ENCODE measurements around the gene GDF10. TPM values are rescaled to one million over a fixed set of nuclear protein-coding genes. Genes with fewer than 3 reads are reported as not detected.

Gene GDF10
- total and polyA plus RNA-seq, 2 of the 8 experiments (the other 6 are each of a cell fraction or from before 2014, with no cell fraction given) = 0.19 to 0.32 TPM

- H4K20me1 ChIP-seq (replicated peaks in 1 of 2; ENCODE audit: control insufficient read depth in 1 of 2, insufficient read depth in 2 of 2, low read length in 2 of 2) = no peaks in the 10 kb centered on the region
- FAIRE-seq (no peak), DNase-seq (ENCODE audit: low read depth in 1 of 2, low spot score in 2 of 2) (no peak)
- no peak overlapping the region for H3K4me2 ChIP-seq (ENCODE audit: insufficient read depth in 1 of 2, low read depth in 2 of 2, low read length in 2 of 2)
- H3K4ac ChIP-seq (replicated peaks; ENCODE audit: insufficient read length, low read depth, low read length) = no peak overlapping the region
- TF ChIP-seq TEAD4 (IDR thresholded peaks at IDR 0.05; ENCODE audit: low read depth, low read length) (no peak), CBX5 (IDR thresholded peaks at IDR 0.05; ENCODE audit: low read depth, low read length) (no peak), SP4 (IDR thresholded peaks at IDR 0.05; ENCODE audit: low read length) (no peak), POLR2A (IDR thresholded peaks at IDR 0.05; ENCODE audit: control extremely low read depth in 1 of 2, low read depth in 2 of 2, low read length in 2 of 2) (no peak), CBX8 (IDR thresholded peaks at IDR 0.05; ENCODE audit: borderline replicate concordance, low read depth, low read length) (no peak), POU5F1 (IDR thresholded peaks at IDR 0.05; ENCODE audit: low read depth, low read length) (no peak), FOSL1 (IDR thresholded peaks at IDR 0.05; ENCODE audit: insufficient read depth, low read depth, low read length) (no peak), YY1 (IDR thresholded peaks at IDR 0.05; ENCODE audit: low read depth, low read length) (no peak), JUN (IDR thresholded peaks at IDR 0.05; ENCODE audit: low read depth, low read length) (no peak), PHF8 (conservative IDR thresholded peaks at IDR 0.05; ENCODE audit: low read depth, low read length) (no peak), SIRT6 (IDR thresholded peaks at IDR 0.05; ENCODE audit: low read length) (no peak), NRF1 (IDR thresholded peaks at IDR 0.05; ENCODE audit: low read depth, low read length) (no peak), CTBP2 (IDR thresholded peaks at IDR 0.05; ENCODE audit: borderline replicate concordance, insufficient read depth, insufficient read length, low read length) (no peak)
- H2BK20ac ChIP-seq (ENCODE audit: low read length) = no peak overlapping the region
- H3K4me1 ChIP-seq (replicated peaks in 1 of 4; ENCODE audit: control insufficient read depth in 3 of 4, insufficient read depth in 4 of 4, low read length in 3 of 4) = no peaks in the 10 kb centered on the region
- POLR2A ChIA-PET (ENCODE audit: partially characterized antibody) = no interaction called here
- WGBS, 2 experiments (ENCODE audit: extremely low coverage in 1 of 2, insufficient coverage in 1 of 2, insufficient read length in 1 of 2, insufficient replicate concordance in 2 of 2, low coverage in 1 of 2, low lambda C conversion rate in 2 of 2, missing lambda C conversion rate in 1 of 2) = 87% methylated on average over 4 of the region's 4 CpGs; no CpG with 5 or more reads in 1 of the 2 experiments
- H3K14ac ChIP-seq (ENCODE audit: insufficient read length) = no peak overlapping the region
- no peak overlapping the region for H3K18ac ChIP-seq (ENCODE audit: extremely low read depth, low read length)
- no peak overlapping the region for H2BK120ac ChIP-seq (replicated peaks; ENCODE audit: low read depth, low read length)
- H3K9ac ChIP-seq (replicated peaks in 1 of 4; ENCODE audit: extremely low read depth in 1 of 4, low read depth in 3 of 4, low read length in 3 of 4) = no peak overlapping the region
- H3K4me3 ChIP-seq (ENCODE audit: extremely low read depth in 1 of 4, insufficient read depth in 2 of 4, low read depth in 3 of 4, low read length in 4 of 4) = no peak overlapping the region
- no peaks in the 10 kb centered on the region for H3K79me1 ChIP-seq (ENCODE audit: low read depth, low read length)
- no peaks in the 10 kb centered on the region for H3K9me3 ChIP-seq (ENCODE audit: insufficient read depth in 2 of 2, low read depth in 1 of 2, low read length in 1 of 2)
- H3K36me3 ChIP-seq (ENCODE audit: control insufficient read depth in 2 of 4, insufficient read depth in 4 of 4, low read length in 3 of 4) = no peaks in the 10 kb centered on the region
- H4K5ac ChIP-seq (ENCODE audit: insufficient read length, low read depth, low read length) = no peak overlapping the region
- H3K23ac ChIP-seq (ENCODE audit: insufficient read length) = no peak overlapping the region
- H4K8ac ChIP-seq (ENCODE audit: extremely low read depth, insufficient read depth, low read length) = no peak overlapping the region
- no peak overlapping the region for H3K27ac ChIP-seq (ENCODE audit: low read depth, low read length)
- no peak overlapping the region for H2BK5ac ChIP-seq (ENCODE audit: low read depth, low read length)
- no peak overlapping the region for H2AK5ac ChIP-seq (ENCODE audit: low read depth, low read length)
- H2BK15ac ChIP-seq (ENCODE audit: low read length) = no peak overlapping the region
- H2BK12ac ChIP-seq (ENCODE audit: low read depth, low read length) = no peak overlapping the region
- no peaks in the 10 kb centered on the region for H3K23me2 ChIP-seq (ENCODE audit: low read depth, low read length)
- no peaks in the 10 kb centered on the region; a peak in 1 of 7 replicates for H3K27me3 ChIP-seq (replicated peaks in 1 of 4; ENCODE audit: control insufficient read depth in 3 of 4, extremely low read depth in 1 of 4, insufficient read depth in 3 of 4, low read length in 3 of 4)
- no peak overlapping the region for H4K91ac ChIP-seq (replicated peaks; ENCODE audit: insufficient read length, low read length)
- no peak overlapping the region for H3K56ac ChIP-seq (replicated peaks; ENCODE audit: insufficient read length, low read depth, low read length)
- CTCF ChIA-PET (ENCODE audit: partially characterized antibody) = interaction anchor here (1.0 to 11.8 kb wide), 5 partner anchors 24 to 295 kb away, joined by 4 to 201 read pairs (median 6); no protein-coding TSS in a partner anchor
- H3K79me2 ChIP-seq (ENCODE audit: control insufficient read depth in 1 of 2, insufficient read depth in 2 of 2, low read length in 2 of 2) = no peaks in the 10 kb centered on the region
- H2AFZ ChIP-seq (ENCODE audit: low read length) = no peak overlapping the region
Observed at GRCh38 chr10:47317251-47317650, 17.3 kb downstream of the GDF10 start.
